HCT116 (cell line): ENCODE data around the gene TMOD1.

Experiments used
- CTCF ChIP-seq, 3 experiments: fragments of 200-600 bp in 1 of 3; sonication (generic) in 1 of 3; IDR thresholded peaks in 2 of 3; conservative IDR thresholded peaks in 1 of 3; 2 replicates each; pipeline ENCODE4 v1.5.1; 2012 to 2017; ENCODE audit warnings: low read depth in 2 of 3, low read length in 2 of 3, antibody characterized with exemption in 1 of 3, borderline replicate concordance in 1 of 3, control low read depth in 1 of 3, mild to moderate bottlenecking in 1 of 3, mixed read lengths in 1 of 3, mixed run types in 1 of 3, moderate library complexity in 1 of 3; ENCODE audit not compliant: insufficient read depth in 1 of 3
- JUND ChIP-seq: IDR thresholded peaks from 2 replicates; pipeline ENCODE4 v1.6.1; 2012
- MAX ChIP-seq: IDR thresholded peaks from 2 replicates; pipeline ENCODE4 v1.6.1; 2012

DNA sequence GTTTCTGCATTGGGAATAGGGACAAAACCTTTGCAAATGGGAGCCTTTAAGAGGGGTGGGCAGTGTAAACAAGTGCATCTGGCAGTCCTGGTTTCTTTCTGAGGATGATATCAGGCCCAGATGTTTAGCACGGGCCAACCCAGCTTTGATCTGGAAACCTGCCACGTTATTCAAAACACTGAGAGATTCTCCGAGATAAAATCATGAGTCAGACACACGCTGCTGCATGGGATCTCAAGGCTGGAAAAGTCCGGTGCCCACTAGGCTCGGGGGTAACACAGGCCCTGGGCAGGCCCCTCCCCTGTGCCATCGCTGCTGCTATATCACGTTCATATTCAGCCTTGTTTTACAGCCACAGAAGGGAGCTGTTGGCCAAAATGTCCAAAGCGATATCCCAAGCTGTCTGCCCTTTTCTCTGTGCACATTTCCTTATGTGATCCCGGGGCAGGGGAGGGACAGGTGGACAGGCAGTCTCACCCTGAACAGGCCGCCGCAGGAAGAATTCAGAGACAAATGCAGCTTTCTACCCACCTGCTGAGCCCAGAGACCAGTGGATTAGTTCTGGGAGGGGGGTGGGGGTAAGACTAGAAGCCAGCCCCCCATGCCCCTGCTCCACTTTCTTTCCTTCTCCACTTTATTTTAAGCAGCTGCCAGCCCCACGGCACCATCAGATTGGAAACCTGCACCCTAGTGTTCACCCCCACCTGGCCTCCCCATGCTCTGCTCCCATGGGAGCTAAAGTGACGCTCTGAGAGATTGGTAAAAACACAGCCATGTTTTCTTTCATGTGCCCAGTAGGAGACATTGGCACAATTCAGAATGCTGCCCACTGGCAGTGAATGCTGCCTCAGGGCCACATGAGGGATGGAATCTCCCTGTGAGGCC, 63.1 kb downstream of the TMOD1 start:
- TF ChIP-seq JUND (no peak), MAX (no peak), CTCF (IDR thresholded peaks at IDR 0.05 in 2 of 3, conservative IDR thresholded peaks at IDR 0.05 in 1 of 3; ENCODE audit: borderline replicate concordance in 1 of 3, insufficient read depth in 1 of 3, low read depth in 2 of 3, low read length in 2 of 3) (no peak)
